CD4-positive, alpha-beta T cell (primary cell): ENCODE data around the gene PRPF18. TPM values are rescaled to one million over a fixed set of nuclear protein-coding genes. Genes with fewer than 3 reads are reported as not detected.

ENCODE experiments used
- ATAC-seq: fragments of 200-7000 bp; cut with Tn5 transposase; one replicate; pipeline ENCODE4 v1.10.0; 2022; ENCODE audit warnings: mild to moderate bottlenecking; ENCODE audit not compliant: poor library complexity
- CTCF ChIA-PET: fragments of 350-600 bp; sonication (Branson Sonifier 250); formaldehyde crosslinking; loops from one replicate; lab custom pipeline; 2021; ENCODE audit warnings: antibody characterized with exemption, inconsistent platforms; lab: Charles Lee
- POLR2A ChIA-PET: fragments of 350-600 bp; sonication (Branson Sonifier 250); formaldehyde crosslinking; loops from one replicate; lab custom pipeline; 2021; ENCODE audit warnings: antibody characterized with exemption, inconsistent platforms; lab: Charles Lee
- DNase-seq, 14 experiments: peaks; one replicate each; pipeline ENCODE4 v3.0.0-alpha.2; 2013 to 2020; ENCODE audit warnings: mixed read lengths in 2 of 14
- H3K27ac ChIP-seq, 2 donors: one replicate each; pipeline versions ENCODE4 v1.5.1 to v1.7.0; 2013; ENCODE audit warnings: low read length in 2 of 2, low read depth in 1 of 2, mild to moderate bottlenecking in 1 of 2
- H3K27me3 ChIP-seq, 2 experiments: 1 replicate in 1 of 2; 2 replicates in 1 of 2; pipeline versions ENCODE4 v1.6.1 to v1.7.0; 2013; ENCODE audit warnings: low read length in 2 of 2, control low read depth in 1 of 2, mild to moderate bottlenecking in 1 of 2, moderate library complexity in 1 of 2; ENCODE audit not compliant: insufficient read depth in 2 of 2, control insufficient read depth in 1 of 2
- H3K36me3 ChIP-seq: one replicate; pipeline ENCODE4 v1.6.1; 2013; ENCODE audit warnings: low read length, control low read depth; ENCODE audit not compliant: insufficient read depth
- H3K4me1 ChIP-seq: one replicate; pipeline ENCODE4 v1.6.1; 2013; ENCODE audit warnings: low read length, control low read depth; ENCODE audit not compliant: insufficient read depth
- H3K4me3 ChIP-seq: one replicate; pipeline ENCODE4 v1.5.1; 2013; ENCODE audit warnings: mild to moderate bottlenecking, low read length, moderate library complexity
- H3K9me3 ChIP-seq, 2 experiments: 1 replicate in 1 of 2; 2 replicates in 1 of 2; pipeline versions ENCODE4 v1.6.1 to v1.7.0; 2013; ENCODE audit warnings: low read length in 2 of 2, mild to moderate bottlenecking in 2 of 2, control low read depth in 1 of 2, moderate library complexity in 1 of 2; ENCODE audit not compliant: control insufficient read depth in 1 of 2, insufficient read depth in 1 of 2
- H3K27ac Mint-ChIP-seq: one replicate; pipeline ENCODE4 v1.8.0; 2020; ENCODE audit warnings: mixed read lengths
- H3K27me3 Mint-ChIP-seq: one replicate; pipeline ENCODE4 v1.8.0; 2021; ENCODE audit warnings: mixed read lengths
- H3K36me3 Mint-ChIP-seq: one replicate; pipeline ENCODE4 v1.8.0; 2021; ENCODE audit warnings: low read depth, mixed read lengths
- H3K4me1 Mint-ChIP-seq: one replicate; pipeline ENCODE4 v1.8.0; 2021; ENCODE audit warnings: low read depth, mixed read lengths
- H3K4me3 Mint-ChIP-seq: one replicate; pipeline ENCODE4 v1.8.0; 2020; ENCODE audit warnings: mild to moderate bottlenecking, mixed read lengths
- H3K9me3 Mint-ChIP-seq: one replicate; pipeline ENCODE4 v1.8.0; 2020; ENCODE audit warnings: mixed read lengths
- CTCF ChIP-seq: fragments of 200-600 bp; IDR thresholded peaks from one replicate; pipeline ENCODE4 v1.8.0; 2022; ENCODE audit warnings: antibody characterized with exemption, mild to moderate bottlenecking
- intact Hi-C, 2 experiments: fragments of 100-400 bp; cut with DNase I in 1 of 2; cut with micrococcal nuclease in 1 of 2; formaldehyde crosslinking; loops; one replicate each; pipeline versions ENCODE4 v1.15.1 to v1.9.0; 2023 to 2025; cut with DNase I, micrococcal nuclease
- total RNA-seq, 174 experiments: library from RNA in 2 of 174; stranded (reverse) in 2 of 174; gene quantifications; one replicate each; pipeline ENCODE4 v1.2.3 and lab custom pipeline; 2021 to 2026

Gene PRPF18
- total RNA-seq, 2 experiments from 2014 or later: 20.7 to 22.7 TPM

- Mint-ChIP-seq H3K27ac (no peak overlapping the region), H3K4me3 (no peak overlapping the region), H3K9me3 (no peaks in the 10 kb centered on the region), H3K4me1 (no peaks in the 10 kb centered on the region), H3K27me3 (no peaks in the 10 kb centered on the region), H3K36me3 (no peaks in the 10 kb centered on the region)
- ChIA-PET POLR2A (no interaction called here), CTCF (no interaction called here)
- TF ChIP-seq CTCF: no peak
- no peak for ATAC-seq
- Histone ChIP-seq H3K4me3 (no peak overlapping the region), H3K36me3 (no peaks in the 10 kb centered on the region), H3K4me1 (no peaks in the 10 kb centered on the region), H3K27me3 (no peaks in the 10 kb centered on the region), H3K27ac (no peak overlapping the region), H3K9me3 (no peaks in the 10 kb centered on the region)
- intact Hi-C loops: no loop called here
- DNase-seq: no peak
Measured at GRCh38 chr10:13673156-13673555, 86.4 kb downstream of the PRPF18 start.

GRCh38 chr10:13674645-13675588 lies 88.2 kb downstream of the PRPF18 start:
- intact Hi-C loops: no loop called here
- Mint-ChIP-seq H3K36me3 (no peaks in the 10 kb centered on the region), H3K4me3 (no peak overlapping the region), H3K9me3 (no peaks in the 10 kb centered on the region), H3K4me1 (no peaks in the 10 kb centered on the region), H3K27me3 (peaks cover 8% of the 10 kb centered on the region), H3K27ac (no peak overlapping the region)
- no peaks in the 10 kb centered on the region for H3K9me3 ChIP-seq
- ChIA-PET POLR2A (no interaction called here), CTCF (no interaction called here)
- ATAC-seq (no peak), DNase-seq (no peak)
- H3K4me1 ChIP-seq: no peaks in the 10 kb centered on the region
- no peak for TF ChIP-seq CTCF
- no peak overlapping the region for H3K4me3 ChIP-seq
- H3K27ac ChIP-seq: no peak overlapping the region
- H3K27me3 ChIP-seq: no peaks in the 10 kb centered on the region
- H3K36me3 ChIP-seq: no peaks in the 10 kb centered on the region

- intact Hi-C loops: no loop called here
- no peaks in the 10 kb centered on the region for H3K9me3 Mint-ChIP-seq
- Histone ChIP-seq H3K36me3 (no peaks in the 10 kb centered on the region), H3K27me3 (no peaks in the 10 kb centered on the region), H3K4me3 (no peak overlapping the region), H3K9me3 (no peaks in the 10 kb centered on the region), H3K4me1 (no peaks in the 10 kb centered on the region), H3K27ac (no peak overlapping the region)
- DNase-seq (no peak), ATAC-seq (no peak)
- POLR2A ChIA-PET: no interaction called here
- CTCF ChIA-PET: no interaction called here
- no peaks in the 10 kb centered on the region for H3K36me3 Mint-ChIP-seq
- no peak overlapping the region for H3K27ac Mint-ChIP-seq
- no peaks in the 10 kb centered on the region for H3K4me1 Mint-ChIP-seq
- H3K27me3 Mint-ChIP-seq: peaks cover 8% of the 10 kb centered on the region
- TF ChIP-seq CTCF: no peak
- no peak overlapping the region for H3K4me3 Mint-ChIP-seq
Measured at GRCh38 chr10:13678101-13678843, 91.5 kb downstream of the PRPF18 start.

Other genes starting within 250 kb of the PRPF18 start
- gene SEPHS1, start 238.7 kb upstream of the PRPF18 start, total RNA-seq: 10 to 100 TPM; 13.1 to 17.9 TPM
- not detected for gene BEND7, start 58.0 kb upstream of the PRPF18 start, total RNA-seq